Measurements from ENCODE around the gene ASH1L. TPM values are rescaled to one million over a fixed set of nuclear protein-coding genes. Genes with fewer than 3 reads are reported as not detected.
"Not testable (repeated sequence)": the region's sequence is repeated elsewhere in the genome, so short reads cannot be mapped to it uniquely, and the experiment has no call there.

The ASH1L gene
- total and polyA plus RNA-seq, 9 of the 15 experiments (the other 6 are each of a cell fraction or from before 2014, with no cell fraction given), result 2.0 to 23.3 (median 14.6) TPM

DNA sequence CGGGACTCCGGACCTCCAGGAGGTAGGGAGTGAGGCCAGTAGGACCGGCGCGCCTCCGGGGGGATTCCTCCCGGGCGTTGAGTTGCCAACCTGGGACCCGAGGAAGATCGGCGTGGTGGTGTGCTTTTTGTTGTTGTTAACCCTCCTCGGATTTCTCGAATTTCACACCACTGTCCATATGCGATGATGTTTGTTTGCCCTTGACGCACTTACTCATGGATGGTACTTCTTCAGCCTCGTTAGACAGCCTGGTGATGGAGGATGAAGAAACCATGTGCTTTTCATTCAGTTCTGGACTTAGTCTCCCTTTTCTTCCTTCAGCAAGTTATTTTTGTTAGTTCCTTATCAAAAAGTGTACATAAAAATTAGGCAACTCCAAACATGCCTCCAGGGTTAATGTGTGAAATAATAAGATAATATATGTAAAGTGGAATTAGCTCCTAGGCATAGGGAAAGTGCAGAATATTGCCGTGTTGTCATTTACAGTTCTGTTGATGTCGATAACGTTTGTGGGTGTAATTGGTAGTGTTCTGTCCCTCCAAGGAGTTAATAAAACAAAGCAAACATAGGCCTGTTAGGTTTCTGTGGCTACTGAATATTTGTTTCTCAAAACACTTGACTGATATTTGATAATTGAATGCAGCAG, 897 bp upstream of the ASH1L start (continued):
- TF ChIP-seq, protein P1, sequence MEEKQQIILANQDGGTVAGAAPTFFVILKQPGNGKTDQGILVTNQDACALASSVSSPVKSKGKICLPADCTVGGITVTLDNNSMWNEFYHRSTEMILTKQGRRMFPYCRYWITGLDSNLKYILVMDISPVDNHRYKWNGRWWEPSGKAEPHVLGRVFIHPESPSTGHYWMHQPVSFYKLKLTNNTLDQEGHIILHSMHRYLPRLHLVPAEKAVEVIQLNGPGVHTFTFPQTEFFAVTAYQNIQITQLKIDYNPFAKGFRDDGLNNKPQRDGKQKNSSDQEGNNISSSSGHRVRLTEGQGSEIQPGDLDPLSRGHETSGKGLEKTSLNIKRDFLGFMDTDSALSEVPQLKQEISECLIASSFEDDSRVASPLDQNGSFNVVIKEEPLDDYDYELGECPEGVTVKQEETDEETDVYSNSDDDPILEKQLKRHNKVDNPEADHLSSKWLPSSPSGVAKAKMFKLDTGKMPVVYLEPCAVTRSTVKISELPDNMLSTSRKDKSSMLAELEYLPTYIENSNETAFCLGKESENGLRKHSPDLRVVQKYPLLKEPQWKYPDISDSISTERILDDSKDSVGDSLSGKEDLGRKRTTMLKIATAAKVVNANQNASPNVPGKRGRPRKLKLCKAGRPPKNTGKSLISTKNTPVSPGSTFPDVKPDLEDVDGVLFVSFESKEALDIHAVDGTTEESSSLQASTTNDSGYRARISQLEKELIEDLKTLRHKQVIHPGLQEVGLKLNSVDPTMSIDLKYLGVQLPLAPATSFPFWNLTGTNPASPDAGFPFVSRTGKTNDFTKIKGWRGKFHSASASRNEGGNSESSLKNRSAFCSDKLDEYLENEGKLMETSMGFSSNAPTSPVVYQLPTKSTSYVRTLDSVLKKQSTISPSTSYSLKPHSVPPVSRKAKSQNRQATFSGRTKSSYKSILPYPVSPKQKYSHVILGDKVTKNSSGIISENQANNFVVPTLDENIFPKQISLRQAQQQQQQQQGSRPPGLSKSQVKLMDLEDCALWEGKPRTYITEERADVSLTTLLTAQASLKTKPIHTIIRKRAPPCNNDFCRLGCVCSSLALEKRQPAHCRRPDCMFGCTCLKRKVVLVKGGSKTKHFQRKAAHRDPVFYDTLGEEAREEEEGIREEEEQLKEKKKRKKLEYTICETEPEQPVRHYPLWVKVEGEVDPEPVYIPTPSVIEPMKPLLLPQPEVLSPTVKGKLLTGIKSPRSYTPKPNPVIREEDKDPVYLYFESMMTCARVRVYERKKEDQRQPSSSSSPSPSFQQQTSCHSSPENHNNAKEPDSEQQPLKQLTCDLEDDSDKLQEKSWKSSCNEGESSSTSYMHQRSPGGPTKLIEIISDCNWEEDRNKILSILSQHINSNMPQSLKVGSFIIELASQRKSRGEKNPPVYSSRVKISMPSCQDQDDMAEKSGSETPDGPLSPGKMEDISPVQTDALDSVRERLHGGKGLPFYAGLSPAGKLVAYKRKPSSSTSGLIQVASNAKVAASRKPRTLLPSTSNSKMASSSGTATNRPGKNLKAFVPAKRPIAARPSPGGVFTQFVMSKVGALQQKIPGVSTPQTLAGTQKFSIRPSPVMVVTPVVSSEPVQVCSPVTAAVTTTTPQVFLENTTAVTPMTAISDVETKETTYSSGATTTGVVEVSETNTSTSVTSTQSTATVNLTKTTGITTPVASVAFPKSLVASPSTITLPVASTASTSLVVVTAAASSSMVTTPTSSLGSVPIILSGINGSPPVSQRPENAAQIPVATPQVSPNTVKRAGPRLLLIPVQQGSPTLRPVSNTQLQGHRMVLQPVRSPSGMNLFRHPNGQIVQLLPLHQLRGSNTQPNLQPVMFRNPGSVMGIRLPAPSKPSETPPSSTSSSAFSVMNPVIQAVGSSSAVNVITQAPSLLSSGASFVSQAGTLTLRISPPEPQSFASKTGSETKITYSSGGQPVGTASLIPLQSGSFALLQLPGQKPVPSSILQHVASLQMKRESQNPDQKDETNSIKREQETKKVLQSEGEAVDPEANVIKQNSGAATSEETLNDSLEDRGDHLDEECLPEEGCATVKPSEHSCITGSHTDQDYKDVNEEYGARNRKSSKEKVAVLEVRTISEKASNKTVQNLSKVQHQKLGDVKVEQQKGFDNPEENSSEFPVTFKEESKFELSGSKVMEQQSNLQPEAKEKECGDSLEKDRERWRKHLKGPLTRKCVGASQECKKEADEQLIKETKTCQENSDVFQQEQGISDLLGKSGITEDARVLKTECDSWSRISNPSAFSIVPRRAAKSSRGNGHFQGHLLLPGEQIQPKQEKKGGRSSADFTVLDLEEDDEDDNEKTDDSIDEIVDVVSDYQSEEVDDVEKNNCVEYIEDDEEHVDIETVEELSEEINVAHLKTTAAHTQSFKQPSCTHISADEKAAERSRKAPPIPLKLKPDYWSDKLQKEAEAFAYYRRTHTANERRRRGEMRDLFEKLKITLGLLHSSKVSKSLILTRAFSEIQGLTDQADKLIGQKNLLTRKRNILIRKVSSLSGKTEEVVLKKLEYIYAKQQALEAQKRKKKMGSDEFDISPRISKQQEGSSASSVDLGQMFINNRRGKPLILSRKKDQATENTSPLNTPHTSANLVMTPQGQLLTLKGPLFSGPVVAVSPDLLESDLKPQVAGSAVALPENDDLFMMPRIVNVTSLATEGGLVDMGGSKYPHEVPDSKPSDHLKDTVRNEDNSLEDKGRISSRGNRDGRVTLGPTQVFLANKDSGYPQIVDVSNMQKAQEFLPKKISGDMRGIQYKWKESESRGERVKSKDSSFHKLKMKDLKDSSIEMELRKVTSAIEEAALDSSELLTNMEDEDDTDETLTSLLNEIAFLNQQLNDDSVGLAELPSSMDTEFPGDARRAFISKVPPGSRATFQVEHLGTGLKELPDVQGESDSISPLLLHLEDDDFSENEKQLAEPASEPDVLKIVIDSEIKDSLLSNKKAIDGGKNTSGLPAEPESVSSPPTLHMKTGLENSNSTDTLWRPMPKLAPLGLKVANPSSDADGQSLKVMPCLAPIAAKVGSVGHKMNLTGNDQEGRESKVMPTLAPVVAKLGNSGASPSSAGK (IDR thresholded peaks at IDR 0.05), result 0 out of 2 replicates have a peak, but pooled peaks have one; percentile 1
- 0 out of 2 replicates have a peak, but pooled peaks have one; percentile 2 for TF ChIP-seq LCOR (CRISPR knock-in tag; IDR thresholded peaks at IDR 0.05)
- TF ChIP-seq TAF7 (tag; IDR thresholded peaks at IDR 0.05), result peak; percentile 0; the same call in 1 of the 2 replicates
- TF ChIP-seq, protein P2, sequence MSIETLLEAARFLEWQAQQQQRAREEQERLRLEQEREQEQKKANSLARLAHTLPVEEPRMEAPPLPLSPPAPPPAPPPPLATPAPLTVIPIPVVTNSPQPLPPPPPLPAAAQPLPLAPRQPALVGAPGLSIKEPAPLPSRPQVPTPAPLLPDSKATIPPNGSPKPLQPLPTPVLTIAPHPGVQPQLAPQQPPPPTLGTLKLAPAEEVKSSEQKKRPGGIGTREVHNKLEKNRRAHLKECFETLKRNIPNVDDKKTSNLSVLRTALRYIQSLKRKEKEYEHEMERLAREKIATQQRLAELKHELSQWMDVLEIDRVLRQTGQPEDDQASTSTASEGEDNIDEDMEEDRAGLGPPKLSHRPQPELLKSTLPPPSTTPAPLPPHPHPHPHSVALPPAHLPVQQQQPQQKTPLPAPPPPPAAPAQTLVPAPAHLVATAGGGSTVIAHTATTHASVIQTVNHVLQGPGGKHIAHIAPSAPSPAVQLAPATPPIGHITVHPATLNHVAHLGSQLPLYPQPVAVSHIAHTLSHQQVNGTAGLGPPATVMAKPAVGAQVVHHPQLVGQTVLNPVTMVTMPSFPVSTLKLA (conservative IDR thresholded peaks at IDR 0.05), result peak; percentile 50 to 56; a peak in 1 of 4 replicates
- TF ChIP-seq TAF9B (IDR thresholded peaks at IDR 0.05; ENCODE audit: partially characterized antibody), result peak; percentile 74
- peak; percentile 11 for TF ChIP-seq PRPF4 (IDR thresholded peaks at IDR 0.05; ENCODE audit: insufficient read depth, low read depth, low read length, poor library complexity, severe bottlenecking)
- 0 out of 2 replicates have a peak, but pooled peaks have one; percentile 3 for TF ChIP-seq ZNF263 (CRISPR knock-in tag; IDR thresholded peaks at IDR 0.05; ENCODE audit: borderline replicate concordance)
- TF ChIP-seq, protein P3, sequence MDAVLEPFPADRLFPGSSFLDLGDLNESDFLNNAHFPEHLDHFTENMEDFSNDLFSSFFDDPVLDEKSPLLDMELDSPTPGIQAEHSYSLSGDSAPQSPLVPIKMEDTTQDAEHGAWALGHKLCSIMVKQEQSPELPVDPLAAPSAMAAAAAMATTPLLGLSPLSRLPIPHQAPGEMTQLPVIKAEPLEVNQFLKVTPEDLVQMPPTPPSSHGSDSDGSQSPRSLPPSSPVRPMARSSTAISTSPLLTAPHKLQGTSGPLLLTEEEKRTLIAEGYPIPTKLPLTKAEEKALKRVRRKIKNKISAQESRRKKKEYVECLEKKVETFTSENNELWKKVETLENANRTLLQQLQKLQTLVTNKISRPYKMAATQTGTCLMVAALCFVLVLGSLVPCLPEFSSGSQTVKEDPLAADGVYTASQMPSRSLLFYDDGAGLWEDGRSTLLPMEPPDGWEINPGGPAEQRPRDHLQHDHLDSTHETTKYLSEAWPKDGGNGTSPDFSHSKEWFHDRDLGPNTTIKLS (IDR thresholded peaks at IDR 0.05; ENCODE audit: borderline replicate concordance, low read depth), result 0 out of 2 replicates have a peak, but pooled peaks have one; percentile 32
- TF ChIP-seq ZNF197 (CRISPR knock-in tag; IDR thresholded peaks at IDR 0.05; ENCODE audit: low read depth), result 0 out of 2 replicates have a peak, but pooled peaks have one; percentile 27
- TF ChIP-seq NR2C2 (CRISPR knock-in tag; IDR thresholded peaks at IDR 0.05), result not testable (repeated sequence)
- peak; percentile 46 for TF ChIP-seq NR2C2 (tag; IDR thresholded peaks at IDR 0.05)
